ENCODE data around the gene DNAJC27. TPM values are rescaled to one million over a fixed set of nuclear protein-coding genes. Genes with fewer than 3 reads are reported as not detected.

The DNAJC27 gene
- total RNA-seq, 4 donors from 2014 or later: 3.4 to 19.5 (median 11.2) TPM

- intact Hi-C loops (cut with DNase I; ENCODE audit: low total_unique reads): no loop called here
- 91 to 95% methylated on average over 3 of the region's 3 CpGs for WGBS, 2 donors
- TF ChIP-seq CTCF (IDR thresholded peaks at IDR 0.05) (no peak), POLR2A (IDR thresholded peaks at IDR 0.05) (no peak)
Observed at GRCh38 chr2:24910245-24910644, 61.5 kb downstream of the DNAJC27 start.

GRCh38 chr2:24909555-24910177 lies 62.1 kb downstream of the DNAJC27 start:
- intact Hi-C loops (cut with DNase I; ENCODE audit: low total_unique reads): no loop called here
- H3K4me3 ChIP-seq (ENCODE audit: low read depth, poor library complexity, severe bottlenecking): no peak overlapping the region
- no peak for DNase-seq (ENCODE audit: low spot score in 2 of 2)
- TF ChIP-seq CTCF (IDR thresholded peaks at IDR 0.05): no peak
- TF ChIP-seq POLR2A (IDR thresholded peaks at IDR 0.05): no peak
- 73 to 80% methylated on average over 5 of the region's 5 CpGs for WGBS, 2 donors

More at GRCh38 chr2:24910245-24910644, 61.5 kb downstream of the DNAJC27 start:
- DNase-seq (ENCODE audit: low spot score in 2 of 2): no peak
- no peak overlapping the region for H3K4me3 ChIP-seq (ENCODE audit: low read depth, poor library complexity, severe bottlenecking)

GRCh38 chr2:24908461-24908901 lies 63.3 kb downstream of the DNAJC27 start:
- no peak overlapping the region for H3K4me3 ChIP-seq (ENCODE audit: low read depth, poor library complexity, severe bottlenecking)
- intact Hi-C loops (cut with DNase I; ENCODE audit: low total_unique reads): no loop called here
- WGBS, 2 donors: 79 to 80% methylated on average over 8 of the region's 8 CpGs
- no peak for DNase-seq (ENCODE audit: low spot score in 2 of 2)
- TF ChIP-seq POLR2A (IDR thresholded peaks at IDR 0.05): no peak
- TF ChIP-seq CTCF (IDR thresholded peaks at IDR 0.05): no peak

- intact Hi-C loops (cut with DNase I; ENCODE audit: low total_unique reads): no loop called here
- WGBS, 2 donors: 82 to 86% methylated on average over 5 of the region's 5 CpGs
- DNase-seq (ENCODE audit: low spot score in 2 of 2): no peak
- no peak for TF ChIP-seq POLR2A (IDR thresholded peaks at IDR 0.05)
- no peak for TF ChIP-seq CTCF (IDR thresholded peaks at IDR 0.05)
- no peak overlapping the region for H3K4me3 ChIP-seq (ENCODE audit: low read depth, poor library complexity, severe bottlenecking)
Observed at GRCh38 chr2:24907116-24907515, 64.6 kb downstream of the DNAJC27 start.

- 90 to 95% methylated on average over 6 of the region's 6 CpGs for WGBS, 2 donors
- TF ChIP-seq POLR2A (IDR thresholded peaks at IDR 0.05) (no peak), CTCF (IDR thresholded peaks at IDR 0.05) (no peak)
- no peak for DNase-seq (ENCODE audit: low spot score in 2 of 2)
Observed at GRCh38 chr2:24906466-24906865, 65.3 kb downstream of the DNAJC27 start.

More at GRCh38 chr2:24906466-24906865, 65.3 kb downstream of the DNAJC27 start:
- intact Hi-C loops (cut with DNase I; ENCODE audit: low total_unique reads): no loop called here
- no peak overlapping the region for H3K4me3 ChIP-seq (ENCODE audit: low read depth, poor library complexity, severe bottlenecking)
